Stimulated activated naive CD8-positive, alpha-beta T cell treated with anti-CD3 and anti-CD28 coated beads, Interleukin-15, Interleukin-2, amounts not matched to agents 100 U/mL and 50 U/mL, for 24 hours (primary cell): ENCODE results near the gene MREG.
"Not testable (repeated sequence)": the region's sequence is repeated elsewhere in the genome, so short reads cannot be mapped to it uniquely, and the experiment has no call there.

ENCODE experiments used
- ATAC-seq: fragments of 150-1000 bp; cut with Tn5 transposase; one replicate; pipeline ENCODE4 v1.10.0; 2021
- DNase-seq: peaks from one replicate; pipeline ENCODE4 v3.0.0; 2021

The MREG gene

DNA sequence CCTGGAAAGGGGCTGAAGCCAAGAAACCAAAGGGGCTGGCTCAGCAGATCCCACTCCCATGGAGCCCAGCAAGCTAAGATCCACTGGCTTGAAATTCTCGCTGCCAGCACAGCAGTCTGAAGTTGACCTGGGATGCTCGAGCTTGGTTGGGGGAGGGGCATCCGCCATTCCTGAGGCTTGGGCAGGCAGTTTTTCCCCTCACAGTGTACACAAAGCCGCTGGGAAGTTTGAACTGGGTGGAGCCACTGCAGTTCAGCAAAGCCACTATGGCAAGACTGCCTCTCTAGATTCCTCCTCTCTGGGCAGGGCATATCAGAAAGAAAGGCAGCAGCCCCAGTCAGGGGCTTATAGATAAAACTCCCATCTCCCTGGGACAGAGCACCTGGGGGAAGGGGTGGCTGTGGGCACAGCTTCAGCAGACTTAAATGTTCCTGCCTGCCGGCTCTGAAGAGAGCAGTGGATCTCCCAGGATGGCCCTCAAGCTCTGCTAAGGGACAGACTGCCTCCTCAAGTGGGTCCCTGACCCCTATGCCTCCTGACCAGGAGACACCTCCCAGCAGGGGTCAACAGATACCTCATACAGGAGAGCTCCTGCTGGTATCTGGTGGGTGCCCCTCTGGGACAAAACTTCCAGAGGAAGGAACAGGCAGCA, 24.7 kb downstream of the MREG start:
- not testable (repeated sequence) for DNase-seq, ATAC-seq

DNA sequence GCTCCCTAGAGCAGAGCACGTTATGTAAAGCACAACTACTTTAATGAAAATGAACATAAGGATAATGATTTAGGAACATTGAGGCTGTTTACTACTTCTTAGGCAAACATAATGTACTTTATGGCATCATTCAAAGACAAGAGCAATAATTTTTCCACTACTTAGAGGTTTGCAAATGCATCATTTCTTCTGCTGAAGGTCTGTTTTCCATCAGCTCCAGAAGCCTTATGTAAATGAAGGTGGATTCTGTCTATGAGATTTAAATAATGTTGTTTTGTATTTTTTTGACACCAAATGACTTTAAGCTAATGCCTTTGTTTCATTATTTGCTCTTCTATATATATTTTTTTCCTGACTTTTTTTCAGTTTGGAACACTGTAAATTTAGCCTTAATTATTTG, 28.1 kb downstream of the MREG start:
- DNase-seq (no peak), ATAC-seq (no peak)

DNA sequence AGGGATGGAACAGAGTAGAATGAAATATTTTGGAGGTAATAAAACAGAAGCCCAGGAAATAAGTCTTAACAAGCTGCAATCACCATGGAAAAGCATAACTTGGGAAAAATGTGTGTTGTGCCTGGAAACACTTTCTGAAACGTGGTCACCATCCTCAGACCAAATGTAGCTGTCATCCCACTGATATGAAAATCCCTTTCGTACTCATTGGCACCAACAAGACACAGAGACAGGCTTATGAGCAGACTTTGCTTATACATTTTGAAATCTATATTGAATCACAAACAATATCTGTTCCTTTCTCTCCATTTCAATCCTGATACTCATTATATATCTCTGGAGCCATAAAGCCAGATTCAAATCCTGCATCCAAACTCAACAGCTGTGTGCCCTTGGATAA, 28.7 kb downstream of the MREG start:
- no peak for DNase-seq
- no peak for ATAC-seq

GRCh38 chr2:215983581-215984351, 29.6 kb downstream of the MREG start:
- DNase-seq: no peak

GRCh38 chr2:215982465-215982875, 30.9 kb downstream of the MREG start:
- peak; percentile 89 for ATAC-seq
- peak; percentile 27 for DNase-seq

More at GRCh38 chr2:215983581-215984351, 29.6 kb downstream of the MREG start:
- ATAC-seq: no peak

DNA sequence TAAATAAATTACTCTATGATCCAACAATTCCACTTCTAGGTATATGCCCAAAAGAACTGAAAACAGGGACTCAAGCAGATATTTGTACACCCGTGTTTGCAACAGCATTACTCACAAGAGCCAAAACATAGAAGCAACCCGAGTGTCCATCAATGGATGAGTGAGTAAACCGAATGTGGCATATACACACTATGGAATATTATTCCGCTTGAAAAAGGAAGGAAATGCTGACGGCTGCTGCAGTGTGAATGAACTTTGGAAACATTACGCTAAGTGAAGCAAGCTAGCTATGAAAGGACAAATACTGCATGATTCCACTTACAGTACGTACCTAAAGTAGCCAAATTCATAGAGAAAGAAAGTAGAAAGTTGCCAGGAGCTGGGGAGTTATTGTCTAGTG, 32.2 kb downstream of the MREG start:
- DNase-seq: no peak
- no peak for ATAC-seq

- DNase-seq (no peak), ATAC-seq (peak; percentile 63)
Measured at GRCh38 chr2:215979620-215980019, 33.7 kb downstream of the MREG start.

DNA sequence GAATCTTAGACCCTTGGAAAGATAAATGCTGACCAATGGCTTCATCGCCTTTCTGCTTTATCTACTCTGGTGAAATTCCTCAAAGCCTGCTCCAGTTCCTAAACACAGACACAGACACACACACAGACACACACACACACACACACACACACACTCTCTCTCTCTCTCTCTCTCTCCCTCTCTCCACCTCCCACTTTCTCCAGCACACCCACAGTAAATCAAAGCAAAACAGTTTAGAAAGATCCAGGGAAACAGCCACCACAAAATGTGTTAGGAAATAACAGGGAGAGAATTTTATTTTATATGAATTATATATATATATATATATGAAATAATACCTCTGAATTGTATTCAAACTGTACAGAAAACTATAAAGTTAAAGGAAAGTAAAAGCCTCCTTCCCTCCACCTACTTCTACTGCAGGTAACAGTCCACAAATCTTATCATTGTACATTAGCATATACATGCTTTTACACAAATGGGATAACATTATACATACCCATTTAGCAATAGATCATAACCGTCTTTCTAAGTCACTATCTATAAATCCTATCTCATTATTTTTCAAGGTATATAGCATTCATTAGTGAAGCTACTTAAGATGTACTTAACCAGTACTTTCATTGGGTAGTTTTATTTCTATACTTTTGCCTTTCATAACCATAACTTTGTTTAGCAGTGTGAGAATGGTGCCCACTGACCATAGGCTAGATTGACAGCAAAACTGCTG, 38.5 kb downstream of the MREG start:
- no peak for DNase-seq
- ATAC-seq: no peak

GRCh38 chr2:215973954-215974699, 39.2 kb downstream of the MREG start:
- ATAC-seq (no peak), DNase-seq (no peak)

DNA sequence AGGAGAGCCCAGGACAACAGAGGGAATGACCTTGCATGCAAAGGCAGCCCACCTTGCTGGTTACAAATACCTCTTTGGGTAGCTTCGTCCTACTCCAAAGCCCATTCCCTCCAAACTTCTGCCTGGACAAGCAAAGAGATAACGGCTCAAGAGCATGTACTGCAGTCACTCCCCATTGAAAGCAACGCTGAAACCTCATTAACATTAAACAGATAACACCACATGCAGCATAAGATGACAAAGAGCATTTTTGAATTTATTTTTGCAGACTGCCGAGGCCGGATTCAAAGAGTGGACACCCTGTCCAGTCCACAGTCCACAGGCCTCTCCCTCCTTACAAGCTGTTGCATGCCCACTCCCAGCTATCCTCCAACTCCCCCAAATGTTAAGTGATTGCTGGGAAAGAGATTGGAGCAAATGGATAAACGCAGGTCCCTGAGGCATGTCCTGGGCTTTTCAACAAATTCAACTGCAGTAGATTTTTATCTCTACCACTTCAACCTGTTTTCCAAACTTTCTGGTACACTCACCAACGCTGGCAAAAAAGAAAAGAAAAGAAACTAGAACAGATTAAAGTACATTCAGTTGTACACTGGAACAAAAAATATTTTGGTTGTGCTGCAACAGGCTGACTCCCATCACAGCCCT, 40.1 kb downstream of the MREG start:
- no peak for DNase-seq
- no peak for ATAC-seq

DNA sequence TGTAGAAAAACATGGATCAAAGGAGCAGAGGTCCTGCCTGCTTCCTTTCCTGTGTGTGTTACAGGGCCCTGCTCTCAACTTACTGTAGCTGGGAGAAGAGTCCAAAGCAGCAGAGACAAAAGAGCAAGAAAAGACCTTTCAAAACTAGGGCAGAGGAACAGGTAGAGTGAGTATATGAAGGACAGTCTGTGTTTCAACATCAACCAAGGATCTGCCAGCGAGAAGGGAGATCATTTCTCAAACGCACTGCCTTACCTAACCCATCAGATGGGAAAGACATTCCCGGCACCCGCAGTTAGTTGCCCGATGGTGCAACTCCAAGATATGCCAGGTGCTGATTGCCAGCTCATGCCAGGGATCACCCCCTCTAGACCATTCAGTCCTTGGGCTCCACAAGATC, 41.7 kb downstream of the MREG start:
- ATAC-seq (no peak), DNase-seq (no peak)

DNA sequence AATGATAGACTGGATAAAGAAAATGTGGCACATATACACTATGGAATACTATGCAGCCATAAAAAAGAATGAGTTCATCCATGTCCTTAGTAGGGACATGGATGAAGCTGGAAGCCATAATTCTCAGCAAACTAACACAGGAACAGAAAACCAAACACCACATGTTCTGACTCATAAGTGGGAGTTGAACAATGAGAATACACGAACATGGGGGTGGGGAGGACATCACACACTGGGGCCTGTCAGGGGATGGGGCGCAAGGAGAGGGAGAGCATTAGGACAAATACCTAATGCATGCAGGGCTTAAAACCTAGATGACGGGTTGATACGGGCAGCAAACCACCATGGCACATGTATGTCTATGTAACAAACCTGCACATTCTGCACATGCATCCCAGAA, 42.5 kb downstream of the MREG start:
- not testable (repeated sequence) for DNase-seq, ATAC-seq

DNA sequence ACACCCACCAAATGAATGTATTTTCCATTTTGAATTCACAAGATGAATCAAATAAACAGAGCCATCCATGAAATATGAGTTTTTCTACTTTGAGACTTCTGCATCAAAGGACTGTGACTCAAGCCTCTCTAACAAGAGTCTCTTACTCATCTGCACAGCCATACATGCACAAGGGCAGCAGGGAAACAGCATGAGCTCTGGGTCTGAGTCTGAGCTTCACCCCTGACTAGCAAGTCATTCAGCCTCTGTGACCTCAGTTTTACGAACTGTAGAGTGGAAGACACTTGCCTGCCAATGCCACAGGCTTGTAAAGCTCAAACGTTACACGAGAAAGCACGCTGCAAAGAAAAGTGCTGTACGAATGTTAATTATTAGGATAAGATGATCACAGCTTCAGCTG, 42.9 kb downstream of the MREG start:
- DNase-seq (peak; percentile 14), ATAC-seq (peak; percentile 92)

DNA sequence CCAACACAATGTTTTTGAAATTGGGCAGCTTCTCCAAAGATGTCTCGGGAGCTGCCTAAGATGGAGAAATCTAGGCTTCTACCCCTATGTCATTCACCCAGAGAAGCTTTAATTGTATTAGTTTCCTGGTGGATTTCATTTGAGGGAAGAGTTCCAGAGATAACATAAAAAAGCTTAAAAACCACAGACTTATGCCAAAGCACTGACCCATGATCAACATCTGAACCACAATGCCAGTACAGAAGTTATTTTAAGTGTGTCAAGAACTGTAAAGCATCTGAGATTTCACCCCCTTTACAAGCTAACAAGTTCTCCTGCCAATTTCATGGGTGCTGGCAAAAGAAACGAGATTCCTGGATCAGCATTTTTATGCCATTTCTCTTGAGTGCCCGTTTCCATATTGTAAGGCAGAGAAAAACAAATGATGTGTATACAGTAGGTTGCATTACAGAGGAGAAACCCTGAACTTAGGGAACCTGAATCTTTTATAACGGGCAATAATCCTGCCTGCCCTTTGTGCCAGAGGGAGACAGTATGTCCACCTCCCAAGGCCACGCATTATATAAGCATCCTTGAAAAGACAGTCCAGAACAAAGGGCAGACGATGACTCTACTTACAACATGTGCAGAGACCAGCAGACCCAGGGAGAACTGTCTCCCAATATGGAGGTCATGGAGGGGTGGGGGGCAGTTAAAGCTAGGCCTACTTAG, 44.1 kb downstream of the MREG start:
- no peak for DNase-seq
- no peak for ATAC-seq

DNA sequence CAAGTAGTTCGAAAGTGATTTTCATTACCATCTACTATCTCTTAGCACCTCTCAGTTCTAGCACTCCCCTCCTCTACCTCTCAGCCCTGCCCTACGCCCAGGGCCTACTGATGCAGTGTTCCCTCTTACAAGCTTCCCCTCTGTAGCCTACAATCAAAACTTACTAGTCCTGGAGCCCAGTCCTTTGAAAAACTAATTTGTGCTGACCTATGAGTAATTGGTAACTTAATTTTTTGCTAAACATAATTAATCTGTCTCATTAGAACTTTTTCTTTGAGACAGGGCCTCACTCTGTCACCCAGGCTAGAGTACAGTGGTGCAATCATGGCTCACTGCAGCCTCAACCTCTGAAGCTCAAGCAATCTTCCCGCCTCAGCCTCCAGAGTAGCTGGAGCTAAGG, 44.9 kb downstream of the MREG start:
- ATAC-seq (no peak), DNase-seq (no peak)

- DNase-seq (peak; percentile 6), ATAC-seq (peak; percentile 35)
Measured at GRCh38 chr2:215967590-215968378, 45.6 kb downstream of the MREG start.

GRCh38 chr2:215966951-215967350, 46.4 kb downstream of the MREG start:
- DNase-seq (no peak), ATAC-seq (no peak)

DNA sequence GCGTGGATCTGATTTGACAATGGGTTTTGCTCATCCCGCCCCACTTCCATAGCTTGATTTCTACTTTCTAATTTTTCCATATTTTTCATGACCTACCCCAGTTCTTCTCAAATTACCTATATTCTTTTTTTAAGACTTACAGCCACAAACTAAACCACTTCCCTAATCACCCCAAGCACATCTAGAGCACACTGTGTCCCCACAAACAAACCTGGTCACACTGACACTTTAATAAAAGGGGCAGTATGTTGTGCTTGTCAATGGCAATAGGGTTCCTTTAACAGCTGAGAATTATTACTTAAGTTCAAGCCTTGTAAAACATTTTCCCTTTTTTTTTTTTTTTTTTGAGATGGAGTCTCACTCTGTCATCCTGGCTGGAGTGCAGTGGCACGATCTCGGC, 47.1 kb downstream of the MREG start:
- DNase-seq: no peak
- no peak for ATAC-seq

- DNase-seq (no peak), ATAC-seq (no peak)
Measured at GRCh38 chr2:215965532-215966165, 47.7 kb downstream of the MREG start.

GRCh38 chr2:215961981-215962380, 51.4 kb downstream of the MREG start:
- no peak for ATAC-seq
- DNase-seq: no peak
